CD14-positive monocyte (primary cell): ENCODE data around the gene BRD3OS. TPM values are rescaled to one million over a fixed set of nuclear protein-coding genes. Genes with fewer than 3 reads are reported as not detected.

Experiments
- DNase-seq, 3 donors: peaks; one replicate each; pipeline ENCODE4 v3.0.0-alpha.2; 2011 to 2022
- H2AFZ ChIP-seq: 2 replicates; pipeline ENCODE4 v1.6.0; 2012; ENCODE audit warnings: mild to moderate bottlenecking, low read depth, low read length, inconsistent platforms; ENCODE audit not compliant: insufficient read depth, poor library complexity, severe bottlenecking
- H3K27ac ChIP-seq, 2 donors: 1 replicate in 1 of 2; 2 replicates in 1 of 2; pipeline ENCODE4 v1.5.1; 2012 to 2013; ENCODE audit warnings: low read length in 2 of 2, control low read depth in 1 of 2, inconsistent platforms in 1 of 2, low read depth in 1 of 2, mild to moderate bottlenecking in 1 of 2
- H3K27me3 ChIP-seq, 2 donors: one replicate each; pipeline versions ENCODE4 v1.6.0 to v1.6.1; 2011 to 2013; ENCODE audit warnings: low read length in 2 of 2; ENCODE audit not compliant: control insufficient read depth in 2 of 2, insufficient read depth in 2 of 2
- H3K36me3 ChIP-seq, 2 donors: replicated peaks in 1 of 2; 1 replicate in 1 of 2; 2 replicates in 1 of 2; pipeline versions ENCODE4 v1.5.1 to v1.6.1; 2012 to 2013; ENCODE audit warnings: low read length in 2 of 2, control low read depth in 1 of 2, inconsistent platforms in 1 of 2, mild to moderate bottlenecking in 1 of 2; ENCODE audit not compliant: insufficient read depth in 2 of 2, control insufficient read depth in 1 of 2
- H3K4me1 ChIP-seq, 2 donors: 1 replicate in 1 of 2; 2 replicates in 1 of 2; pipeline versions ENCODE4 v1.5.1 to v1.6.1; 2012 to 2013; ENCODE audit warnings: low read length in 2 of 2, control low read depth in 1 of 2, inconsistent platforms in 1 of 2, mild to moderate bottlenecking in 1 of 2, moderate library complexity in 1 of 2; ENCODE audit not compliant: insufficient read depth in 2 of 2, control insufficient read depth in 1 of 2
- H3K4me2 ChIP-seq: replicated peaks from 2 replicates; pipeline ENCODE3; 2012; ENCODE audit warnings: low read length, moderate library complexity, mild to moderate bottlenecking; ENCODE audit not compliant: poor library complexity, severe bottlenecking; ENCODE audit errors: extremely low read depth
- H3K4me3 ChIP-seq, 3 experiments: fragments of 200-600 bp in 1 of 3; sonication (generic) in 1 of 3; replicated peaks in 1 of 3; 1 replicate in 2 of 3; 2 replicates in 1 of 3; pipeline ENCODE4 v1.5.1; 2011 to 2013; ENCODE audit warnings: low read length in 3 of 3, mild to moderate bottlenecking in 3 of 3, control low read depth in 2 of 3, low read depth in 2 of 3, inconsistent platforms in 1 of 3, moderate library complexity in 1 of 3
- H3K79me2 ChIP-seq: 2 replicates; pipeline ENCODE4 v1.6.0; 2012; ENCODE audit warnings: mild to moderate bottlenecking, control low read depth, inconsistent platforms, low read length, moderate library complexity; ENCODE audit not compliant: insufficient read depth
- H3K9ac ChIP-seq: 2 replicates; pipeline ENCODE4 v1.6.0; 2017; ENCODE audit warnings: low read length, mild to moderate bottlenecking; ENCODE audit not compliant: insufficient read depth, poor library complexity, severe bottlenecking
- H3K9me3 ChIP-seq, 2 donors: replicated peaks in 1 of 2; 1 replicate in 1 of 2; 2 replicates in 1 of 2; pipeline versions ENCODE4 v1.5.1 to v1.6.1; 2012 to 2013; ENCODE audit warnings: low read length in 2 of 2, control low read depth in 1 of 2; ENCODE audit not compliant: control insufficient read depth in 1 of 2, insufficient read depth in 1 of 2
- H4K20me1 ChIP-seq: 2 replicates; pipeline ENCODE4 v1.6.0; 2012; ENCODE audit warnings: mild to moderate bottlenecking, low read length, control low read depth, moderate library complexity; ENCODE audit not compliant: insufficient read depth
- H3K27ac Mint-ChIP-seq, 7 donors: one replicate each; pipeline ENCODE4 v1.8.0; 2020; ENCODE audit warnings: mild to moderate bottlenecking in 7 of 7, mixed read lengths in 7 of 7, moderate library complexity in 6 of 7, inconsistent platforms in 2 of 7
- H3K27me3 Mint-ChIP-seq, 3 donors: one replicate each; pipeline ENCODE4 v1.8.0; 2021 to 2022; ENCODE audit warnings: low read depth in 3 of 3, mild to moderate bottlenecking in 3 of 3, mixed read lengths in 3 of 3, moderate library complexity in 3 of 3, inconsistent platforms in 1 of 3
- H3K36me3 Mint-ChIP-seq, 2 donors: one replicate each; pipeline ENCODE4 v1.8.0; 2020; ENCODE audit warnings: mixed read lengths in 2 of 2, inconsistent platforms in 1 of 2, mild to moderate bottlenecking in 1 of 2
- H3K4me1 Mint-ChIP-seq: one replicate; pipeline ENCODE4 v1.8.0; 2020; ENCODE audit warnings: mild to moderate bottlenecking, mixed read lengths
- H3K4me3 Mint-ChIP-seq, 2 donors: one replicate each; pipeline ENCODE4 v1.8.0; 2020; ENCODE audit warnings: mild to moderate bottlenecking in 2 of 2, mixed read lengths in 2 of 2, moderate library complexity in 1 of 2
- H3K9me3 Mint-ChIP-seq, 7 donors: one replicate each; pipeline ENCODE4 v1.8.0; 2020 to 2022; ENCODE audit warnings: mixed read lengths in 7 of 7, mild to moderate bottlenecking in 6 of 7, moderate library complexity in 6 of 7, inconsistent platforms in 2 of 7
- CTCF ChIP-seq: fragments of 200-600 bp; IDR thresholded peaks from one replicate; pipeline ENCODE4 v1.8.0; 2022; ENCODE audit warnings: antibody characterized with exemption, mild to moderate bottlenecking
- WGBS: methylation state at CpG from one replicate; pipeline ENCODE4 v1.1.5; 2013; ENCODE audit warnings: missing lambda C conversion rate; ENCODE audit not compliant: insufficient coverage; 5-methylcytosine and 5-hydroxymethylcytosine counted together
- intact Hi-C, 2 donors: fragments of 100-400 bp; cut with micrococcal nuclease; formaldehyde crosslinking; loops; one replicate each; pipeline versions ENCODE4 v1.15.0 to v1.15.1; 2023
- polyA plus RNA-seq, 3 donors: library from polyadenylated mRNA; depleted of rRNA in 1 of 3; unstranded in 2 of 3; stranded (reverse) in 1 of 3; fragments of 300-500 nt in 2 of 3; fragments of >200 nt in 1 of 3; fragmentation: Illumina TruSeq in 2 of 3; gene quantifications; 1 replicate in 2 of 3; 2 replicates in 1 of 3; pipeline ENCODE4 v1.2.3, GENCODE V29; 2012 to 2021

Gene BRD3OS
- polyA plus RNA-seq, 3 donors, result 2.9 to 6.8 (median 6.6) TPM

DNA sequence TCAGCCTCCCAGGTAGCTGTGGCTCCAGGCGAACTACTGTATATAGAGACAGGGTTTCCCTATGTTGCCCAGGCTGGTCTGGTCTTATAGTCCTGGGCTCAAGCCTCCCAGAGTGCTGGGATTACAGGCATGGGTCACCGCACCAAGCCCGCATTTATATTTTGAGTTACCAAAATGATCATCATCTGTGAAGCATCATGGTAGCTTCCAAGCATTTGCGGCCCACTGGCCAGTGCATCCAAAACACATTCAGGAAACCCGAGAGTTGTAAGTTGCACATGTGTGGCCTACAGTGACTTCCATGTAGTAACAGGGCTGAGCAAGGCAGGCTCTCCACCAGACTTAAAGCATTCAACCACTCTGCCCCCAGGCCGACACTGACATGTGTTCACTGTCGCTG, 2.3 kb downstream of the BRD3OS start:
- Histone ChIP-seq H3K4me3 (no peak overlapping the region), H3K4me2 (no peak overlapping the region), H3K27me3 (no peaks in the 10 kb centered on the region), H3K9me3 (no peaks in the 10 kb centered on the region), H4K20me1 (peaks cover 3% of the 10 kb centered on the region), H3K36me3 (peaks cover 17 to 34% of the 10 kb centered on the region in 2 donors), H3K27ac (no peak overlapping the region), H3K4me1 (peaks cover 12 to 13% of the 10 kb centered on the region in 2 donors), H2AFZ (no peak overlapping the region), H3K79me2 (no peaks in the 10 kb centered on the region), H3K9ac (no peak overlapping the region)
- TF ChIP-seq CTCF, result no peak
- intact Hi-C loops, result loop anchor here (5.0 to 10.0 kb wide), 3 partner anchors 553 to 690 kb away; partner anchors contain the start of genes CACFD1 (in 1 of the 2), SLC2A6 (in 1 of the 2) and SURF6 (in 1 of the 2)
- DNase-seq, result no peak
- H3K9me3 Mint-ChIP-seq, result peaks cover 0 to 3% (median 0%) of the 10 kb centered on the region in 7 donors
- no peak overlapping the region for H3K27ac Mint-ChIP-seq
- 100% methylated on average over 6 of the region's 7 CpGs for whole genome bisulfite sequencing
- no peak overlapping the region for H3K4me3 Mint-ChIP-seq
- H3K27me3 Mint-ChIP-seq, result peaks cover 0 to 3% (median 1%) of the 10 kb centered on the region in 3 donors
- H3K36me3 Mint-ChIP-seq, result peaks cover 14 to 37% of the 10 kb centered on the region in 2 donors
- peaks cover 11% of the 10 kb centered on the region for H3K4me1 Mint-ChIP-seq

DNA sequence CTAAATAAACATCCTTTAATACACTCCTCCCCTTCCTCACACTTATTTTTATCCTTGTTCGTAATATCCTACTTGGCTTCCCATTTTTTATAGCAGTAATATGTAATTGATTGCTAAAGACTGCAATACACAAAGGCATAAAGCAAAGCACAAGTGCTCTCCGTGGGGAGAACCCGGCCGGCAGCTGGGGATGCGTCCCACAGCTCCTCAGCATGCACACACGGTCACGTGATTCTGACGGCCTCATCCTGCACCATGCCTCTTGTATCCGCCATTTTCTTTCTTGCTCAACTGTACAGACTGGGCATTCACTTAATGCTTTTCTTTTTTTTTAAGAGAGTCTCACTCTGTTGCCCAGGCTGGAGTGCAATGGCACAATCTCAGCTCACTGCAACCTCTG, 2.8 kb downstream of the BRD3OS start:
- Histone ChIP-seq H3K79me2 (no peaks in the 10 kb centered on the region), H3K9me3 (no peaks in the 10 kb centered on the region), H3K27me3 (no peaks in the 10 kb centered on the region), H4K20me1 (peaks cover 3% of the 10 kb centered on the region), H3K4me3 (no peak overlapping the region), H3K9ac (no peak overlapping the region), H3K4me1 (peaks cover 12 to 13% of the 10 kb centered on the region in 2 donors), H2AFZ (no peak overlapping the region), H3K36me3 (peaks cover 22 to 40% of the 10 kb centered on the region in 2 donors), H3K27ac (no peak overlapping the region), H3K4me2 (no peak overlapping the region)
- Mint-ChIP-seq H3K9me3 (peaks cover 0 to 3% (median 0%) of the 10 kb centered on the region in 7 donors), H3K4me3 (no peak overlapping the region), H3K27me3 (peaks cover 0 to 3% (median 1%) of the 10 kb centered on the region in 3 donors), H3K4me1 (peaks cover 11% of the 10 kb centered on the region), H3K27ac (no peak overlapping the region), H3K36me3 (peaks cover 18 to 42% of the 10 kb centered on the region in 2 donors)
- intact Hi-C loops, result loop anchor here (5.0 to 10.0 kb wide), 3 partner anchors 553 to 691 kb away; partner anchors contain the start of genes CACFD1 (in 1 of the 2), SLC2A6 (in 1 of the 2) and SURF6 (in 1 of the 2)
- no peak for TF ChIP-seq CTCF
- WGBS, result 95% methylated on average over 9 of the region's 9 CpGs
- DNase-seq, result no peak
